Coronary artery (tissue), 2 donors: ENCODE data around the gene TNS1.
"Not testable (repeated sequence)": the region's sequence is repeated elsewhere in the genome, so short reads cannot be mapped to it uniquely, and the experiment has no call there.

Experiments used
- DNase-seq: peaks from one replicate; pipeline ENCODE4 v3.0.0-alpha.2; 2017; ENCODE audit warnings: low spot score
- H3K27ac ChIP-seq, 2 donors: fragments of 200-600 bp; sonication (generic); one replicate each; pipeline ENCODE4 v1.5.1; 2016 to 2019
- H3K4me3 ChIP-seq: fragments of 200-600 bp; sonication (generic); 2 replicates; pipeline ENCODE4 v1.5.1; 2016; ENCODE audit warnings: mild to moderate bottlenecking, moderate library complexity
- TF ChIP-seq, protein P1 (sequence below): fragments of 200-600 bp; sonication (generic); IDR thresholded peaks from one replicate; pipeline ENCODE4 v1.5.1; 2019; ENCODE audit warnings: antibody characterized with exemption

The TNS1 gene

GRCh38 chr2:218041302-218042168 lies 38.7 kb upstream of the TNS1 start:
- H3K27ac ChIP-seq = no peak overlapping the region

GRCh38 chr2:218040883-218041282 lies 38.1 kb upstream of the TNS1 start:
- Histone ChIP-seq H3K4me3 (no peak overlapping the region), H3K27ac (no peak overlapping the region)
- TF ChIP-seq, protein P1, sequence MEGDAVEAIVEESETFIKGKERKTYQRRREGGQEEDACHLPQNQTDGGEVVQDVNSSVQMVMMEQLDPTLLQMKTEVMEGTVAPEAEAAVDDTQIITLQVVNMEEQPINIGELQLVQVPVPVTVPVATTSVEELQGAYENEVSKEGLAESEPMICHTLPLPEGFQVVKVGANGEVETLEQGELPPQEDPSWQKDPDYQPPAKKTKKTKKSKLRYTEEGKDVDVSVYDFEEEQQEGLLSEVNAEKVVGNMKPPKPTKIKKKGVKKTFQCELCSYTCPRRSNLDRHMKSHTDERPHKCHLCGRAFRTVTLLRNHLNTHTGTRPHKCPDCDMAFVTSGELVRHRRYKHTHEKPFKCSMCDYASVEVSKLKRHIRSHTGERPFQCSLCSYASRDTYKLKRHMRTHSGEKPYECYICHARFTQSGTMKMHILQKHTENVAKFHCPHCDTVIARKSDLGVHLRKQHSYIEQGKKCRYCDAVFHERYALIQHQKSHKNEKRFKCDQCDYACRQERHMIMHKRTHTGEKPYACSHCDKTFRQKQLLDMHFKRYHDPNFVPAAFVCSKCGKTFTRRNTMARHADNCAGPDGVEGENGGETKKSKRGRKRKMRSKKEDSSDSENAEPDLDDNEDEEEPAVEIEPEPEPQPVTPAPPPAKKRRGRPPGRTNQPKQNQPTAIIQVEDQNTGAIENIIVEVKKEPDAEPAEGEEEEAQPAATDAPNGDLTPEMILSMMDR = no peak
- no peak for DNase-seq

More at GRCh38 chr2:218041302-218042168, 38.7 kb upstream of the TNS1 start:
- no peak overlapping the region for H3K4me3 ChIP-seq
- TF ChIP-seq, protein P1 = no peak
- no peak for DNase-seq

GRCh38 chr2:218039171-218039570 lies 36.4 kb upstream of the TNS1 start:
- H3K27ac ChIP-seq = no peak overlapping the region
- no peak overlapping the region for H3K4me3 ChIP-seq
- DNase-seq = no peak
- TF ChIP-seq, protein P1 = no peak

DNA sequence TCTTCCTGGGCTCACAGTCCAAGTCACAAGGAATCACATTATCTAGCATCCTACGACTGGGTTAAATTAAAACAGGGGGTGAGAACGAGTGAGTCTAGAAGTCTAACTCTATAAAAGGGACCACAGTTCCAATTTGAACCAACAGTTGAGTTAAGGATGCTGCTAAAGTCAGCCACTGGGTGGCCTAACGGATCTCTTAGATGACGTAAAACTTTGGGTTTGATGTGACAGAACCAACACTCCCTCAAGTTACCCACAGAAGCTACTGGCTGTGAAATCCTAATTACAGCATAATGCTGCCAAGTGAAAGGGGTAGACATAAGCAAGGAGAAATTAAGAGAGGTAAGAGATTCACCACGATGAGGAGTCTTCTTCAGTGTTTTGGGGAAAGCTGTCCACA lies 33.6 kb upstream of the TNS1 start:
- no peak overlapping the region for H3K27ac ChIP-seq
- no peak overlapping the region for H3K4me3 ChIP-seq
- DNase-seq = no peak
- TF ChIP-seq, protein P1 = no peak

DNA sequence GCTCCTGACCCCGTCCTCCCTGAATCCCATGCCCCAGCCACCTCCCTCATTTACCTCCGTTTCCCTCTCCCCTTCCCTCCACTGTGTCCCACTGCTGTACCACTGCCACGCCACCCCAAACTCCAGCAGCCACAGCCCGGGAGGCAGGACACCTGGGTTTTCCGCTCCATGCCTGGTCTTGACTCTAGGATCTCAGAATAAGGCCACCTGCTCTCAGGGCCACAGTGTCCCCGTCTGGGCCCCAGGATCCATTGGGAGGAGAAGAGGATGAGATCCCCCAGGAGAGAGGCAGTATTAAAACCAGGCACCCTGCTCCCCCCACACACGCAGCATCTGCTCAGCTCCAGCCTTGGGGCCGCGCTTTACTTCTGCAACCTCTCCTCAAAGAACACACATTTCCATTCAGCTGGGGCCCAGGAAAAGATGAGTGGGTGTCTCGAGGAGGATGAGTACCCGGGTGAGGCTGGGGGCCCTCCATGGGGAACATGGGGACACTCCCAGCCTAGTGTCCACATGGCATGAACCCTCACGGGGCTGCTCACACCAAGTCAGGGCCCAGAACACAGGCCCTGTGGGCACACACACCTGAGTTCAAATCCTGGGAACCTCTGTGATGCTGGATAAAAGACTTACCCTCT lies 32.8 kb upstream of the TNS1 start:
- peak overlapping the region; percentile 60 for H3K4me3 ChIP-seq
- DNase-seq = peak; percentile 70

GRCh38 chr2:218034497-218035213 lies 31.9 kb upstream of the TNS1 start:
- peak; percentile 78 for DNase-seq
- peak overlapping the region; percentile 60 for H3K4me3 ChIP-seq

More for the DNA sequence above, 32.8 kb upstream of the TNS1 start:
- H3K27ac ChIP-seq = no peak overlapping the region
- TF ChIP-seq, protein P1 = no peak

More at GRCh38 chr2:218034497-218035213, 31.9 kb upstream of the TNS1 start:
- H3K27ac ChIP-seq = not testable (repeated sequence)
- TF ChIP-seq, protein P1 = peak; percentile 40
